HG02610 (cell line): Measurements from ENCODE around the gene TOGARAM2.
A peak's percentile ranks its signal among the peaks of the same experiment; 100 is the strongest.

Source experiments
- ATAC-seq: cut with Tn5 transposase; IDR thresholded peaks from one replicate; pipeline ENCODE4 v1.9.1; 2021; ENCODE audit warnings: mild to moderate bottlenecking, moderate library complexity; ENCODE audit not compliant: unreplicated experiment

The TOGARAM2 gene

DNA sequence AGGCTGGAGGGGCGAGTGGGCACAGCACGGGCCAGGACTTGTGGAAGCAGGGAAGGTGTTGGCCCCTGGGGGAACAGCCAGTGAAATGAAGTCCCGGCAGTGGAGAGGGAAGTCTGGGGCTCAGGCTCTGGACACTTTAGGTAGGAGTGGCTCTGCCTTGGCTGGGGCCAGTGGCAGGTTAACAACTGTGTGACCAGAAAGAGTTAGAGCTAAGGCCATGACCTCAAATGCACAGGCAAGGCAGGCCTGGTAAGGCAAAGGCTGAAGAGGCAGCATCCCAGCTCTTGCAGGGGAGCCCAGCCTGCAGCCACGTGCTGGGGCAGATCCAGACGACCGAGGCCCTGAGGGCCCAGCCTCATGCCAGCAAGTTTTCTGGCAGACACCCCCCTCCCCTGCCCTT, 71.7 kb downstream of the TOGARAM2 start:
- no peak for ATAC-seq

DNA sequence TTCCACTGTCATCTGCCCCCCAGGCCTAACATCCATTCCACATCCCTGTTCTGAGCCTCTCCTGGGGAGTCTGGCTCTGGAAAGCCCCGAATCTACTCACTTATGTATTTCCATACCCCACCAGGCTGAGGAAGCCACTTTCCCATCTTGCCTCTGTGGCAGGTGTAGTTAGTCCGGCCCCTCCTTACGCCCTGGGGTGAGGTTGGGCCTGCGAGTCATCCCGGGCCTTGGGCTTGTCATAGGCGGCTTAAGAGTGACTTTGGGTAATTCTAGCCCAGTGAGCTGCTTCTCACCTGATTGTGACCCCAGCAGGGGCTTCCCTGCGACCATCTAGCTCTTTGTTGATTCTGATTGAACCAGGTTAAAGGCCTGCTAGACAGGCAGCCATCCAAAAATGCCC, 72.1 kb downstream of the TOGARAM2 start:
- ATAC-seq: peak; percentile 89

GRCh38 chr2:29053670-29054400, 72.7 kb downstream of the TOGARAM2 start:
- ATAC-seq: no peak

DNA sequence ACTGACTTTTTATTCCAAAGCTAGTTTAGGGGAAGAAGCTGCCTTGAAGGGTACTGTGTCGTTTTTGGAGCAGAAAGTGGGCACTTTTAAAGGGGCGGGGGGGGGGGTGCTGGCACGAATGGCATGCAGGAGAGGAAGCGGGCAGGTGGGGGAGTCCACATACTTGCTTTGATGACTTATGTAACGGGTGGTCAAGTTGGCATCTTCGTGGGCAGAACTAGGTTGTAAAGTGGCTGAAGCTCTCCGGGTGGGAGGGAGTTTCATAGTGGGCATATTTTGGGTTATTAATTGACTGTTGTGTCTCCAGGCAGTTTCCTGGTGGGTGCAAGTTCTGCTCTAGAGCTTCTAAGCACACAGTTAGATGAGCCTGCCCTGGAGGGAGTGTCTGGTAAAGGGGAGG, 73.3 kb downstream of the TOGARAM2 start:
- ATAC-seq: no peak

DNA sequence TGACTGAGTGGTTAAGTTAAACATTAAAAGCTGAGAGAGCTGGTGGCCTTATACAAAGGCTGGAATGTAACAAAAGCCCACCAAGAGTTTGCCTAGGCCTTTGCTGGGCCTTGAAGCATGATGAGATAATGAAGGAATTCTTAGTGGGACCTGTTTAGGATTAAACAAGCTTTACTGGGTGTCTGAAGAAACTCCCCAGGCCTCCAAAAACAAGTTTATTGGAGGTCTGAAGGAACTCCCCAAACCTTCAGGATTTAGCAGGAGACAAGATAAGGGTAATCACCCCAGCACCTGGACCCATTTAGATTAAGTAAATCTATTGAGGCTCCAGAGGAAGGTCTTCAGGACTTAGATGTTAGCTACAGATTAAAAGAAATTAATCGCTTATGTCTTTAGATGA, 74.5 kb downstream of the TOGARAM2 start:
- ATAC-seq: no peak

- no peak for ATAC-seq
These were observed 75.4 kb downstream of the TOGARAM2 start for GRCh38 chr2:29056452-29056851.

DNA sequence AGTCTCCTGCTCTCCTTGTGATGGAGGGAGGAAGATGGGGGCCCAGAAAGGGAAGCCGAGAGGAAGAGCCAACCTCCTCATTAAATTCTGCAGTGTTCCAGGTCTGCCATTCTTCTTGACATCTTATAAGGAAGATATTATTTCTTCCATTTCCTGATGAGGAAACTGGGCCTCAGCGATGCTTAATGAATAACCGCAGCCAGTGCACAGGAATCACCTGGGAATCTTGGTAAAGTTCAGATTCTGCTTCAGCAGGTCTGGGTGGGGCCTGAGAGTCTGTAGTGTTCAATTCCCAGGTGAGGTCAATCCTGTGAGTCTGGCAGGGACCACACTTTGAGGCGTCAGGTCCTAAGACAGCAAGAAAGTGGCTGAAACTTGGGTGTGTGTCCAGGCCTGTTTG, 75.9 kb downstream of the TOGARAM2 start:
- ATAC-seq: no peak

DNA sequence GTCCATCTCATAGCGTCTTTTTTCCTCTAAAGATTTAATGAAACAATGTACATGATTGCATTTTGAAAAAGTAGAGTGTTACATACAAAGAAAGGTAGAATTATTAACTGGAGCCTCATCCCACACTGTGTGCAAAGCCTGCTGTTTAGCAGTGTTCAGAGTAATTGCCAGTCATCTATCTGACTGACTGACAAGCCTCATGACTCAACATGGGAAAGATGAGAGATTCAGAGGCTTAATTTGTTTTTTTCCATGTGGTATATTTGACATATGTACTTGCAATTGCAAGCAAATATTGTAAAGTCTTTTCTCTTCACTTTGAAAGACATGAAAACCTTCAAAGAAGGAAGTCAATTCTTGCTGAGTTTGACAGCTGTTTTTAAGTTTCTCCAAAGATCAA, 78.5 kb downstream of the TOGARAM2 start:
- ATAC-seq: no peak

- ATAC-seq: no peak
These were observed 79.3 kb downstream of the TOGARAM2 start for GRCh38 chr2:29060441-29060840.

GRCh38 chr2:29061176-29061575, 80.1 kb downstream of the TOGARAM2 start:
- no peak for ATAC-seq

DNA sequence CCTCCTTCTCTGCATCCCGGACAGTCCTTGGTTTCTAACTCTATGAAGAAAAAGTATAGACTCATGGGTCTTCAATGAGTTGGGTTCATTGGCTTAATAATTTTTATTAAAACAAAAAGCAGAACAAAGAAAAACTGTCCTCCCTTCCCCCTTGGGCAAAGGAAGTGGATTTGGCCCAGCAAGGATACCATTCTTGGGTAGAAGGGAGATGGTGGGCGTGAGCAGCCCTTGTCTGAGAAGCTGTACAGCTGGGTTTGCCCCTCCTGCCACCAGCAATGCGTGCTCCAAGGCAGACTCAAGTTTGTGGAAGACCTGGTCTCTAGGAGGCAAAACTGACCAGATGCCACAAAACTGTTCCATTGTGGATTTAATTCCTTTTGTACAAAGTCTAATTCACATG, 80.5 kb downstream of the TOGARAM2 start:
- no peak for ATAC-seq

DNA sequence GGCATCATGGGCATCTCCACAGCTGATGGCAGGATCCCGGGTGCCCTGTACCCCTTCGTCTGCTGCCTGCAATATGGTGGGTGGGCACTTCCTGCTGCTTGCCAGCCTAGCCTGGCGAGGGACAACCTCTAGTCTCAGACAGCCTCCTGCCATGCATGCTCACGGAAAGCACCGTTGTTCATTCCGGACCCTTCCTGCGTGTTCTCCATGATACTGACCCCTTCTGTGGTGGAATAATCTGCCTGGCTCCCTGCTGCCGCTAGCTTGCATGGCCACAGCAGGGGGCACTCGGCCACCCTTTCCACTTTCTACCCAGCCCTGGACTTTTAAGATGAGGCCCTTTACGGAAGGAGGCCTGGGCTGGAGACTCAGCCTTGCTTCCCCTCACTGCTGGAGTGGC, 81.3 kb downstream of the TOGARAM2 start:
- no peak for ATAC-seq

GRCh38 chr2:29063056-29063455, 82.0 kb downstream of the TOGARAM2 start:
- ATAC-seq: no peak

- ATAC-seq: no peak
These were observed 82.7 kb downstream of the TOGARAM2 start for GRCh38 chr2:29063646-29064345.

DNA sequence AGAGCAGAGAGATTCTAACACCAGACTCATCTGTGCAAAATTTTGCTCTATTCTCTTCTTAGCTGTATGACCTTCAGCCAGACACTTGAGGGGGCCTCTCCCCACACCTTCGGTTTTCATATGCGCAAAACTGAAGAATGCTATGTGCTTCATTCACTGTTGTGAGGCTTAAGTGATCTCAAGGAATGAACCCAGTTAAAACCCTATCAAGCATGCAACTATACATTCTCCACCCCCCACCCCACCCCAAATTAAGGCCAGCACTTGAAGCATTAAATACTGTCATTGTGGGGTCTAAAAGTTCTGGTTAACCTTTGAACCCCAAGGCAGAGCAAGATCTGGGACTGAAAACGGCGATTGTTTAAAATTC, 83.2 kb downstream of the TOGARAM2 start:
- no peak for ATAC-seq

DNA sequence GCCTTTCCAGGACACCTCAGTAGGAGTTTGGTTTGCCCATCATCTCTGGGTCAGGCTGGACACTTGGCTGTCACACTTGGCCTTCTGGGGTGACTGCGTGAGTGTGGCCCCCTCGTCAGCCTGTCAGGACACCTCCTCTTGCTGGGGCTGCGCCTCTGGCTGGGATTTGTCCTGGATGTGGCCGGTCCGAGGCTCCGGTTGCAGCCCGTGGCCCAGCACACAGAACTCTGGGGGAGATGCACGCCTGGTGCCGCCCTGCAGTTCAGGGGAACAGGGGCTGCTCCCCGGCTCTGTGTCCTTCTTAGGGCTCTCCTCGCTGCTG, 83.6 kb downstream of the TOGARAM2 start:
- no peak for ATAC-seq

DNA sequence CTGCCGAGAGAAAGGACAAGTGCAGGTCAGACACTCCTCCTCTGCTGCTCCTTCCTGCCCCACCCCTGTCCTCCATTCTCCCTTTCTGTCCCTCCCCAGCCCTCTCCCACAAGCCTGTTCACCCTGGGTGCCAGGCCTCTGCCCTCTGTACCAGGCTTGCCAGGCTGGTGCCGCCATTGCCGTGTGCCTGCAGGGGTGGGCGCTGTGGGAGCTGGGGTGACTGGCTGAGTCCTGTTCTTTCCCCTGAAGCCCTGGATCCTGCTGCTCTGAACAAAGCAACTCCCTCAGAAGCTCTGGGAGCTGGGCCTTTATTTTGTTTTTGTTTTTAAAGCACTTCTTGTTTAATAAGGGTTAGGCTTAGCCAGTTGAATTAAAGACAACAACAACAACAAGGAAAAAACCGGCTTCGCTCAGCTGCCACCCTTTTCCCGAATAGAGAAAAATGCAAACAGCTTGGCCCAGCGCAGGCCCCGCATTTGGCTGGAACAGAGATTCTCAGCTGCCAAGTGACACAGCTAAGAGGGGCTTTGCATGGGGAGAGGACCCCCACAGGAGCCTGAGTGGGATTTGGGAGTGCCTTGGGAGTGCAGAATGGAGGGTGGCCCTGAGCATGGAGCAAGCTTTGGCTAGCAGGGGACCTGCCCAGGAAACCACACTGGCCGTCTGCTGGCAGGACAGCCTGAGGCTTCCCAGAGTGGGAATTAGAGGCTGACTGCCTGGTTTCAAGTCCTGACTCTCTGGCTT, 84.1 kb downstream of the TOGARAM2 start:
- no peak for ATAC-seq

DNA sequence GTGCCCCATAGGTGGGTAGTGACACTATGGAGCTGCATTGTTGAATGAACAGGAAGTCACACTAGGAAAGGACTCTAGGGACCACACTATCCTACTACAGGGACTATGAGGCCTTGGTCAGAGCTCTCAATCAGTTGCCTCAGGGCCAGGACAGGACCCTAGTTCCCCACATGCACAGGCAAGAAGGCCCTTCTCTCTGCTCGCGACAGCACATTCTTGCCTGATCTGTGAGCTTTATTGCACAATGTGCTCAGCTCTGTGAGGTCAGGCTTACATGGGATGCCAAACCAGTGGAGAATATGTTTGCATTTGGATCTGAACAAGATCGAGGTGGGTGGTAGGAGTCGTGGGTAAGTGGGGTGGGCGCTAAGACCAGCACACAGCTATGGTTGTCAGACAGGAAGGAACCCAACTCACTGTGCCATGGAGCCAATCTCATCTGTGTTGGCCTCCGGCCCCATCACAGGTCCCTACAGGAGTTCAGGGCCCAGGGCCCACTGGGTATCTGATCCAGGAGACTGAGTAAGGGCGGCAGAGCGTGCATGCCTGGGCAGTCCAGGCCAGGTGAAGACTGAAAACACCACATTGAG, 85.3 kb downstream of the TOGARAM2 start:
- ATAC-seq: no peak

DNA sequence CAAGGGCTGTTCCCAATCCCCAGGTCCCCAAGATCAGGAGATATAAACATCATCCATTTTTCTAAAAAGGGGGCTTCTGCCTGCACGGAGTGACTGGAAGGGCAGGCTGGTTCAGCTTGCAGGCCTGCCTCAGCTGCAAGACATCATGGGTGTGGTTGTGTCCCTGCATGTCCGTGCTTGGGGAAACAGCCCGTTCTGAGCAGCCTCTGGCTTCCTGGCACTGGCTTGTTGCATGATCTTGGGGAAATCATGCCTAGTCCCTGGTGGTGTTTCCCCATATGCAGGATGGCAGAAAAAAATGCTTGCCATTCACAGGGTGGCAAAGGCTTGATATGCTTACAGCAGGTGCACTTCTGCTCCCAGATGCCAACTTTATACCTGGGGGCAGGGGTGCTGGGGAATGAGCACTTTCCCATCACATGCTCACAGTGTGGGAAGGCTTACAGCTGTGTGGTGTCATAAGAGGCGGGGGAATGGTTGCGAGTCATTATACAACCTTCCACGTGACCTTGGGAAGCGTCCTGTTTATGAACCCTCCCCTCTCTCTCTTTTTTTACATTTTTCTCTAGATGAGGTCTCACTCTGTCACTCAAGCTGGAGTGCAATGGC, 86.0 kb downstream of the TOGARAM2 start:
- no peak for ATAC-seq

GRCh38 chr2:29068513-29068912, 87.4 kb downstream of the TOGARAM2 start:
- ATAC-seq: no peak

DNA sequence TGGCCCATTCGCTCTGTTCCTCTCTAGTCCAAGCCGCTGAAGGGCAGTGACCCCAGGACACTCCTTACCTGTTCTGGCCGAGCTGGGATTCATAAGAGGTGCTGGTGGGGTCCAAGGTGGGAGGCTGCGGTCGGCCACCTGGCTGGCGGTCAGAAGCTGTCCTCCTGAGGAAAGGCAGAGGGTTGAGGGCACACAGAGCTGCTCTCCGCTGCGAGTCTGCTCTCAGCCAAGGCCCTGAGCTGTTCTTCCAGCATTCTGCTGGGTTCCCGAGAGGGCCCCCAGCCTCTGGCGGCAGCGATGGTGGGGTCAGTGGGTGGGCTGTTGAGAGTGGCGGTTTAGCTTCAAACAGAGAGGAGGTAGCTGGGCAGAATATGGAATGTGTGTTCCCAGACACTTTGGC, 89.4 kb downstream of the TOGARAM2 start:
- no peak for ATAC-seq
